IMR-90 (cell line): ENCODE measurements around the gene DRAP1. TPM values are rescaled to one million over a fixed set of nuclear protein-coding genes. Genes with fewer than 3 reads are reported as not detected.
A peak's percentile ranks its signal among the peaks of the same experiment; 100 is the strongest.

ENCODE experiments used
- ATAC-seq: fragments of 200-7000 bp; cut with Tn5 transposase; 2 replicates; pipeline ENCODE4 v1.9.1; 2020; ENCODE audit warnings: low read depth, mild to moderate bottlenecking, moderate library complexity
- BruUV-seq: library from RNA; stranded (reverse); fragments of 400-500 nt; replicated peaks from 2 replicates; lab custom pipeline; 2021; lab: Mats Ljungman, UMichigan
- CTCF ChIA-PET: fragments of 300-600 bp; formaldehyde crosslinking; extraction: SDS; loops from one replicate; lab custom pipeline; 2021; ENCODE audit warnings: antibody characterized with exemption; lab: Yijun Ruan, JAX
- POLR2A ChIA-PET: fragments of 300-600 bp; sonication (Branson Sonifier 250); formaldehyde crosslinking; loops from one replicate; lab custom pipeline; 2022; ENCODE audit warnings: antibody characterized with exemption; ENCODE audit not compliant: unreplicated experiment; lab: Charles Lee
- DNase-seq: peaks from one replicate; pipeline ENCODE4 v3.0.0; 2013
- H2AFZ ChIP-seq: replicated peaks from 2 replicates; pipeline ENCODE3; 2013; ENCODE audit warnings: low read length, mild to moderate bottlenecking; ENCODE audit not compliant: poor library complexity
- H2AK5ac ChIP-seq: 2 replicates; pipeline ENCODE4 v1.6.1; 2013; ENCODE audit warnings: low read depth, low read length, inconsistent platforms
- H2AK9ac ChIP-seq: replicated peaks from 2 replicates; pipeline ENCODE3; 2013; ENCODE audit warnings: mild to moderate bottlenecking, low read depth, low read length, moderate library complexity; ENCODE audit not compliant: poor library complexity
- H2BK120ac ChIP-seq: 2 replicates; pipeline ENCODE4 v1.6.1; 2013; ENCODE audit warnings: low read depth, low read length, inconsistent platforms
- H2BK15ac ChIP-seq: 3 replicates; pipeline ENCODE4 v1.6.1; 2013; ENCODE audit warnings: low read depth, low read length, inconsistent platforms
- H2BK20ac ChIP-seq: 2 replicates; pipeline ENCODE4 v1.6.1; 2013; ENCODE audit warnings: low read depth, mild to moderate bottlenecking, inconsistent platforms, low read length, moderate library complexity
- H2BK5ac ChIP-seq: 2 replicates; pipeline ENCODE4 v1.6.1; 2013; ENCODE audit warnings: mild to moderate bottlenecking, low read depth, low read length, inconsistent platforms; ENCODE audit not compliant: poor library complexity, severe bottlenecking
- H3K14ac ChIP-seq: replicated peaks from 2 replicates; pipeline ENCODE4 v1.6.1; 2013; ENCODE audit warnings: low read depth, low read length, inconsistent platforms
- H3K18ac ChIP-seq: 2 replicates; pipeline ENCODE4 v1.6.1; 2013; ENCODE audit warnings: low read depth, low read length, control low read depth
- H3K23ac ChIP-seq: 2 replicates; pipeline ENCODE4 v1.6.1; 2013; ENCODE audit warnings: low read depth, low read length, inconsistent platforms
- H3K27ac ChIP-seq: 2 replicates; pipeline ENCODE4 v1.5.1; 2013; ENCODE audit warnings: mild to moderate bottlenecking, control low read depth, low read length; ENCODE audit not compliant: insufficient read depth
- H3K27me3 ChIP-seq: 2 replicates; pipeline ENCODE4 v1.6.1; 2013; ENCODE audit warnings: low read length; ENCODE audit not compliant: control insufficient read depth, insufficient read depth
- H3K36me3 ChIP-seq: 2 replicates; pipeline ENCODE4 v1.6.1; 2013; ENCODE audit warnings: low read length, mixed read lengths; ENCODE audit not compliant: control insufficient read depth, insufficient read depth
- H3K4ac ChIP-seq: 2 replicates; pipeline ENCODE4 v1.6.1; 2013; ENCODE audit warnings: low read depth, low read length, inconsistent platforms
- H3K4me1 ChIP-seq: 2 replicates; pipeline ENCODE4 v1.6.1; 2013; ENCODE audit warnings: low read length, mixed read lengths; ENCODE audit not compliant: control insufficient read depth, insufficient read depth
- H3K4me2 ChIP-seq: 2 replicates; pipeline ENCODE4 v1.6.1; 2013; ENCODE audit warnings: low read depth, mild to moderate bottlenecking, control low read depth, low read length, moderate library complexity
- H3K4me3 ChIP-seq: 2 replicates; pipeline ENCODE4 v1.5.1; 2013; ENCODE audit warnings: low read depth, mild to moderate bottlenecking, control low read depth, low read length, moderate library complexity; ENCODE audit not compliant: insufficient read depth
- H3K56ac ChIP-seq: 2 replicates; pipeline ENCODE4 v1.6.1; 2013; ENCODE audit warnings: low read length, inconsistent platforms; ENCODE audit not compliant: insufficient read depth; ENCODE audit errors: extremely low read depth
- H3K79me1 ChIP-seq, 2 experiments: 2 replicates each; pipeline ENCODE4 v1.6.1; 2013; ENCODE audit warnings: low read length in 2 of 2, inconsistent platforms in 1 of 2, low read depth in 1 of 2
- H3K9ac ChIP-seq: 2 replicates; pipeline ENCODE4 v1.6.1; 2013; ENCODE audit warnings: low read depth, low read length, control low read depth
- H3K9me1 ChIP-seq: 2 replicates; pipeline ENCODE4 v1.6.1; 2013; ENCODE audit warnings: low read length, inconsistent platforms; ENCODE audit not compliant: insufficient read depth
- H3K9me3 ChIP-seq: 2 replicates; pipeline ENCODE4 v1.6.1; 2013; ENCODE audit warnings: low read length; ENCODE audit not compliant: control insufficient read depth, insufficient read depth
- H4K20me1 ChIP-seq: 2 replicates; pipeline ENCODE4 v1.6.1; 2013; ENCODE audit warnings: low read length, inconsistent platforms; ENCODE audit not compliant: insufficient read depth
- H4K5ac ChIP-seq: 2 replicates; pipeline ENCODE4 v1.6.1; 2013; ENCODE audit warnings: mild to moderate bottlenecking, low read depth, low read length, control low read depth
- H4K8ac ChIP-seq, 2 experiments: 2 replicates each; pipeline ENCODE4 v1.6.1; 2013; ENCODE audit warnings: low read depth in 2 of 2, low read length in 2 of 2, control low read depth in 1 of 2, inconsistent platforms in 1 of 2
- H4K91ac ChIP-seq: 2 replicates; pipeline ENCODE4 v1.6.1; 2013; ENCODE audit warnings: low read depth, low read length, inconsistent platforms; ENCODE audit not compliant: insufficient read depth
- CHD1 ChIP-seq: IDR thresholded peaks from 2 replicates; pipeline ENCODE4 v1.6.1; 2012; ENCODE audit warnings: low read depth, low read length, improper control_type of control experiment
- MAFK ChIP-seq: IDR thresholded peaks from 2 replicates; pipeline ENCODE4 v1.6.1; 2012; ENCODE audit warnings: low read depth, low read length, improper control_type of control experiment
- MAZ ChIP-seq: IDR thresholded peaks from 2 replicates; pipeline ENCODE4 v1.6.1; 2012; ENCODE audit warnings: low read depth, mild to moderate bottlenecking, low read length, improper control_type of control experiment, moderate library complexity, borderline replicate concordance
- MXI1 ChIP-seq: IDR thresholded peaks from 2 replicates; pipeline ENCODE4 v1.6.1; 2012; ENCODE audit warnings: low read depth, mild to moderate bottlenecking, low read length, moderate library complexity, borderline replicate concordance
- NFE2L2 ChIP-seq: fragments of 150-350 bp; IDR thresholded peaks from 2 replicates; pipeline ENCODE4 v1.6.1; 2016; ENCODE audit warnings: low read depth, mild to moderate bottlenecking, low read length
- POLR2A ChIP-seq: IDR thresholded peaks from 2 replicates; pipeline ENCODE4 v1.6.1; 2012; ENCODE audit warnings: mild to moderate bottlenecking, low read depth, low read length
- RAD21 ChIP-seq: IDR thresholded peaks from 2 replicates; pipeline ENCODE4 v1.6.1; 2012; ENCODE audit warnings: low read length, improper control_type of control experiment
- RCOR1 ChIP-seq: IDR thresholded peaks from 2 replicates; pipeline ENCODE4 v1.6.1; 2012; ENCODE audit warnings: mild to moderate bottlenecking, low read length, improper control_type of control experiment; ENCODE audit not compliant: insufficient replicate concordance
- RFX5 ChIP-seq: IDR thresholded peaks from 2 replicates; pipeline ENCODE4 v1.8.0; 2012; ENCODE audit warnings: low read depth, mild to moderate bottlenecking, low read length, moderate library complexity
- SMC3 ChIP-seq: fragments of 150-350 bp; IDR thresholded peaks from 2 replicates; pipeline ENCODE4 v1.6.1; 2016; ENCODE audit warnings: low read depth, mild to moderate bottlenecking, antibody characterized with exemption, low read length, moderate library complexity
- USF2 ChIP-seq: fragments of 150-350 bp; IDR thresholded peaks from 2 replicates; pipeline ENCODE4 v1.6.1; 2017; ENCODE audit warnings: mild to moderate bottlenecking, antibody characterized with exemption, low read length, low read depth
- WGBS, 2 experiments: methylation state at CpG; one replicate each; pipeline versions ENCODE4 v1.1.5 to v1.1.7; 2013; ENCODE audit warnings: missing lambda C conversion rate in 2 of 2; ENCODE audit not compliant: insufficient read length in 1 of 2; ENCODE audit errors: extremely low coverage in 2 of 2; 5-methylcytosine and 5-hydroxymethylcytosine counted together
- dilution Hi-C: fragments of 300-500 bp; cut with HindIII; formaldehyde crosslinking; loops from one replicate; pipeline ENCODE4 v1.14.3; 2018; ENCODE audit warnings: low sequenced_read_pairs; ENCODE audit not compliant: unreplicated experiment
- in situ Hi-C: fragments of 300-500 bp; cut with MboI; formaldehyde crosslinking; loops from 3 replicates; pipeline ENCODE4 v1.14.3; 2019; ENCODE audit warnings: low sequenced_read_pairs, inconsistent platforms, mixed read lengths
- intact Hi-C: fragments of 100-400 bp; cut with micrococcal nuclease; formaldehyde crosslinking; loops from 2 replicates; pipeline ENCODE4 v1.10.0; 2022
- polyA plus RNA-seq, 3 experiments: library from polyadenylated mRNA; depleted of rRNA; stranded (reverse); fragments of >200 nt; gene quantifications; 2 replicates each; pipeline ENCODE4 v1.2.3, GENCODE V29; 2012; ENCODE audit warnings: low replicate concordance in 1 of 3
- total RNA-seq: library from RNA; depleted of rRNA; stranded (reverse); fragments of >200 nt; gene quantifications from 2 replicates; pipeline ENCODE4 v1.2.3, GENCODE V29; 2012

Gene DRAP1
- total and polyA plus RNA-seq, 2 of the 4 experiments (the other 2 are of a cell fraction), result 237 to 344 TPM

GRCh38 chr11:65931773-65932557, 12.7 kb downstream of the DRAP1 start:
- POLR2A ChIA-PET, result interaction anchor here (0.6 kb wide), 1 partner anchor 9 kb away, joined by 3 read pairs; no protein-coding TSS in a partner anchor
- ATAC-seq, result no peak; the same call in 1 of the 2 replicates
- in situ Hi-C loops, result no loop called here

More at GRCh38 chr11:65931773-65932557, 12.7 kb downstream of the DRAP1 start:
- Histone ChIP-seq H3K23ac (no peak overlapping the region), H2BK15ac (no peak overlapping the region), H3K4me3 (no peak overlapping the region), H3K27ac (no peak overlapping the region), H3K9me3 (no peaks in the 10 kb centered on the region), H2BK5ac (no peak overlapping the region), H3K4ac (no peak overlapping the region), H3K4me2 (no peak overlapping the region), H3K9ac (no peak overlapping the region), H2AFZ (peak overlapping the region; percentile 74), H3K14ac (no peak overlapping the region), H2AK9ac (no peak overlapping the region), H3K27me3 (no peaks in the 10 kb centered on the region), H3K36me3 (no peaks in the 10 kb centered on the region), H2BK20ac (no peak overlapping the region), H4K20me1 (no peaks in the 10 kb centered on the region), H2AK5ac (no peak overlapping the region), H2BK120ac (no peak overlapping the region), H4K8ac (no peak overlapping the region), H4K91ac (no peak overlapping the region), H3K79me1 (peaks cover 0 to 3% of the 10 kb centered on the region in 2 experiments; a peak in 2 of 4 replicates), H3K4me1 (peaks cover 4% of the 10 kb centered on the region; the same call in 1 of the 2 replicates), H3K56ac (no peak overlapping the region), H3K18ac (no peak overlapping the region), H3K9me1 (no peaks in the 10 kb centered on the region; the same call in 1 of the 2 replicates), H4K5ac (no peak overlapping the region)
- DNase-seq, result no peak
- dilution Hi-C loops (no loop called here), intact Hi-C loops (no loop called here)
- TF ChIP-seq RCOR1 (no peak), RFX5 (no peak), NFE2L2 (no peak), SMC3 (no peak), MXI1 (no peak), RAD21 (no peak), MAFK (no peak), POLR2A (no peak), USF2 (no peak), CHD1 (no peak), MAZ (no peak)
- CTCF ChIA-PET, result no interaction called here
- 80% methylated on average over 3 of the region's 13 CpGs; no CpG with 5 or more reads in 1 of the 2 experiments for WGBS, 2 experiments
- BruUV-seq, result no TSS peak
